ENCODE results near the gene GTSE1.

DNA sequence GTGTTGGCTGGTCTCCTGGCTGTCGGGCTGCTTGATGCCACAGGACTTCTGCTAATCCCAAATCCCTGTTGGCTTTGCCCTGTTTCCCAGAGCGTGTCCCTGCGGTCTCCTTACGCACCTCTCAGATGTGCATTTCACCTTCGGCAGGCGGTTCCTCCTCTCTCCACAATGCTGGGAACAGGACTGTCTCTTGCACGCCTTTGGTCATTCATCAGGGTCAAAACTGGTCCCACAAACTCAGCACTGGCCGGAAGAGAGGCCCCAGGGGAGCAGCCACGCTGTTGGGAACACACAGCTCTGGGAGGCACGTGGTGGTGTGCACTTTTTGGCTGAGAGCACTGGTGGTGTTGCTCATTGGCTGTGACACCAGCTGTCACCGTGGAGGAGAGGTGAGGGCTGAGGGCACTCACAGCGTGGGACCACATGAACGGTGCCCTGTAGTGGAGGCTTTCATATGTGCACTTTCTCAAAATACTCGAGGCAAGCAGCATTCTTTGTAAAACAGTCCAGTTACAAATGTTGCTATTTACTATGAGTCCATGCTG is 23.6 kb downstream of the GTSE1 start:
- TF ChIP-seq EZH2 (IDR thresholded peaks at IDR 0.05) (no peak), CTCF (IDR thresholded peaks at IDR 0.05) (no peak), EZH2phosphoT487 (IDR thresholded peaks at IDR 0.05) (no peak)
